Naive B cell (primary cell): ENCODE results near the gene TBCC. TPM values are rescaled to one million over a fixed set of nuclear protein-coding genes. Genes with fewer than 3 reads are reported as not detected.
A peak's percentile ranks its signal among the peaks of the same experiment; 100 is the strongest.
"Not testable (repeated sequence)": the region's sequence is repeated elsewhere in the genome, so short reads cannot be mapped to it uniquely, and the experiment has no call there.

Experiments
- ATAC-seq, 2 donors: fragments of 150-1000 bp; cut with Tn5 transposase; 2 replicates each; pipeline ENCODE4 v1.10.0; 2021; ENCODE audit warnings: low read depth in 2 of 2, mild to moderate bottlenecking in 2 of 2, moderate library complexity in 2 of 2
- DNase-seq: peaks from one replicate; pipeline ENCODE4 v3.0.0; 2022
- H3K27ac Mint-ChIP-seq, 6 donors: one replicate each; pipeline ENCODE4 v1.8.0; 2020 to 2022; ENCODE audit warnings: mild to moderate bottlenecking in 6 of 6, mixed read lengths in 6 of 6, moderate library complexity in 5 of 6, inconsistent platforms in 2 of 6
- H3K27me3 Mint-ChIP-seq, 3 donors: one replicate each; pipeline ENCODE4 v1.8.0; 2021 to 2022; ENCODE audit warnings: mixed read lengths in 3 of 3, mild to moderate bottlenecking in 1 of 3
- H3K36me3 Mint-ChIP-seq, 2 donors: one replicate each; pipeline ENCODE4 v1.8.0; 2020 to 2022; ENCODE audit warnings: mixed read lengths in 2 of 2, inconsistent platforms in 1 of 2, mild to moderate bottlenecking in 1 of 2
- H3K4me1 Mint-ChIP-seq, 3 donors: one replicate each; pipeline ENCODE4 v1.8.0; 2020 to 2022; ENCODE audit warnings: mixed read lengths in 3 of 3, inconsistent platforms in 1 of 3, mild to moderate bottlenecking in 1 of 3, moderate library complexity in 1 of 3
- H3K4me3 Mint-ChIP-seq, 8 donors: one replicate each; pipeline ENCODE4 v1.8.0; 2020 to 2022; ENCODE audit warnings: mild to moderate bottlenecking in 8 of 8, mixed read lengths in 8 of 8, moderate library complexity in 8 of 8, inconsistent platforms in 2 of 8
- H3K9me3 Mint-ChIP-seq, 7 donors: one replicate each; pipeline ENCODE4 v1.8.0; 2020 to 2022; ENCODE audit warnings: mixed read lengths in 7 of 7, mild to moderate bottlenecking in 5 of 7, inconsistent platforms in 2 of 7, moderate library complexity in 1 of 7
- polyA plus RNA-seq, 6 donors: library from polyadenylated mRNA; unstranded; fragments of 300-500 nt; fragmentation: Illumina TruSeq; gene quantifications; one replicate each; pipeline ENCODE4 v1.2.3, GENCODE V29; 2021; ENCODE audit warnings: low read depth in 6 of 6

The TBCC gene
- polyA plus RNA-seq, 6 donors from 2014 or later: 60.5 to 104 (median 71.8) TPM

DNA sequence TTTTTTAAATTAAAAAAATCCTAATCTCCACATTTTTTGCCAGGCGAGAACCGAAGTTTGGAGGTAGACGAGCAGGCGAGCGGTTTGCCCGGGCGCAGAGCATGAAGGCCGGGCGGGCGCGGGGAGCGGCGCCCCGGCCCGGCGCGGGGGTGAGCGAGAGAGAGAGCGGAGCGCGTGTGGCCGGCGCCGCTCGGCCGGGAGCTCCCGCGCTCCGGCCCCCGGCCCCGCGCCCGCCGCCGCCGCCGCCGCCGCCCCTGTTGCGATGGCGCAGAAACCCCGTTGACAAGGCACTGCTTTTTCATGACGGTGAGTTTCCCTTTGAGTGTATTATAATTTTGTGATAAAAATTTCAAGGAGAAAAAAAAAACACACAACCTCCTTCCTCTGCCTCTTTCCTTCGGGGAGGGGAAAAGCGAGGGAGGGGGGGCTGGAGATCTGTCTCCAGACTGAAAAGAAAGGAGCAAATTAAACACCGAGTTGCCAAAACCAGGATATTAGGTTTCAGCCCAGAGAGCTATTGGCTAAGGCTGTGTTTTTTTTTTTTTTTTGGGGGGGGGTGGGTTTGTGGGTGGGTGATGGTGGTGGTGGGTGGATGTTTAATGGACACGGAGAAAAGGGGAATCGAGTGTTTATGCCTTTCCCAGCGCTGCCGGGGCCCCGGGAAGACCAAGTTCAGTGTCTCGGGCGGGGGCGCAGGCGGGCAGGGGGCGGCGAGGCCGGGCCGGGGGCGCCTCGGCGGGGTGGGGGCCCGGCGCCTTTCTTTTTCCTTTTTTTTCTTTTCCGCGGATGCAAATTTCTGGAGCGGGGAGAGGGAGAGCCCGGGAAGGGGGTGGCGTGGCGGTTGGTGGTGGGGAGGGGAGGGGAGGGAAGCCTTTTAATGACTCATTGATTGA is 36.1 kb upstream of the TBCC start, which contains the start of gene BICRAL:
Gene BICRAL (plus strand): TSS at position 257 of the 893 bp plus-strand sequence. CDS start 39,971 bp downstream, outside the sequence.
- peak; percentile 31 to 35 for ATAC-seq
- Mint-ChIP-seq H3K9me3 (no peaks in the 10 kb centered on the region), H3K27ac (peak within 1 kb of the TSS in 5 of 6 donors; percentile 99 to 100 (median 100)), H3K4me3 (peak within 1 kb of the TSS in 6 of 8 donors; percentile 95 to 100 (median 98)), H3K27me3 (no peaks in the 10 kb centered on the region), H3K36me3 (peaks cover 8 to 14% of the 10 kb centered on the region in 2 donors), H3K4me1 (peaks cover 27 to 35% (median 32%) of the 10 kb centered on the region in 3 donors)
- DNase-seq: peak; percentile 75

DNA sequence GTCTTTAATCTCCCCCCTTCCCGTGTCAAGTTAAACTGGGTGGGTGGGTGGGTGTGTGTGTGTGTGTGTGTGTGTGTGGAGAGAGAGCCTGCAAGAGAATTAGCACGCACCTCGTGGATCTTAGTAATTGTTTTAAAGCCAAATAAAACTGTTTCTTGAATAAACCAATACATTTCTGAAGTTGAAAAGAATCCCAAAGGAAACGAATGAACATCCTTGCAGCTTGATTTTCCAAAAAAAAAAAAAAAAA is 35.6 kb upstream of the TBCC start:
- Mint-ChIP-seq H3K27me3 (no peaks in the 10 kb centered on the region), H3K27ac (peak overlapping the region in 5 of 6 donors; percentile 93 to 100 (median 96)), H3K9me3 (no peaks in the 10 kb centered on the region), H3K4me3 (peak overlapping the region in 6 of 8 donors; percentile 64 to 98 (median 90)), H3K36me3 (peaks cover 8 to 14% of the 10 kb centered on the region in 2 donors), H3K4me1 (peaks cover 31 to 41% (median 37%) of the 10 kb centered on the region in 3 donors)
- no peak for ATAC-seq
- DNase-seq: no peak

DNA sequence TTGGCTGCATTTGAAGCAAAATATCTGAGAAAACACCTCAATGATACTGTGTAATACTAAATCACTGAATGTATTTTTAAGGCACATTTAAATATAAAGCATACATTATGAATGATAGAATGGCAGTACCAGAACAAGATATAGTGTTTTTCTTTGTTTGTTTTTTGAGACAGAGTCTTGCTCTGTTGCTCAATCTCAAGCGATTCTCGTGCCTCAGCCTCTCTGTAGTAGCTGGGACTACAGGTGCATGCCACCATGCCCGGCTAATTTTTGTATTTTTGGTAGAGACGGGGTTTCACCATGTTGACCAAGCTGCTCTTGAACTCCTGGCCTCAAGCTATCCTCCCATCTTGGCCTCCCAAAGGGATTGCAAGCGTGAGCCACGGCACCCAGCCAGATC is 33.6 kb upstream of the TBCC start:
- DNase-seq (no peak), ATAC-seq (no peak)
- H3K27ac Mint-ChIP-seq: peak overlapping the region in 2 of 6 donors; percentile 7 to 32
- H3K27me3 Mint-ChIP-seq: no peaks in the 10 kb centered on the region
- H3K4me3 Mint-ChIP-seq: peak overlapping the region in 5 of 8 donors; percentile 22 to 87 (median 41)
- H3K9me3 Mint-ChIP-seq: no peaks in the 10 kb centered on the region
- peaks cover 27 to 56% (median 47%) of the 10 kb centered on the region in 3 donors for H3K4me1 Mint-ChIP-seq
- H3K36me3 Mint-ChIP-seq: peaks cover 8 to 14% of the 10 kb centered on the region in 2 donors

DNA sequence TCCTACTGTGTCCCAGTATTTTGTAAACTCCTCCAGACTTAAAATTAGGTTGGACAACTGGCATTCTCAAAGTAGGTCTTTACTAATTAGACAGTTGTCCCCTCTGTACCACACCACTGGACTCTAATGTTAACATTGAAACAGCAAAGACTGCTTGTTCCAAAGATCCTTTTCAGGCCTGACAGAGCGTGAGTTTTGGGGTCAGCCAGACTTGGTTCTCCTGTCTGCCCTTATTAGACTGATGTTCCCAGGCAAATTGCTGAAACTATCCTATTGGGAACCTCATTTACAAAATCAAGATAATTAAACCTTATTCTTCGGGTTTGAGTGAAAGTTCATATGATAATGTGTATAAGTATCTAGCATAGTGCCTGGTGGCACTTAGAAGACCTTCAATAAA is 32.2 kb upstream of the TBCC start:
- H3K36me3 Mint-ChIP-seq: peaks cover 0 to 8% of the 10 kb centered on the region in 2 donors

DNA sequence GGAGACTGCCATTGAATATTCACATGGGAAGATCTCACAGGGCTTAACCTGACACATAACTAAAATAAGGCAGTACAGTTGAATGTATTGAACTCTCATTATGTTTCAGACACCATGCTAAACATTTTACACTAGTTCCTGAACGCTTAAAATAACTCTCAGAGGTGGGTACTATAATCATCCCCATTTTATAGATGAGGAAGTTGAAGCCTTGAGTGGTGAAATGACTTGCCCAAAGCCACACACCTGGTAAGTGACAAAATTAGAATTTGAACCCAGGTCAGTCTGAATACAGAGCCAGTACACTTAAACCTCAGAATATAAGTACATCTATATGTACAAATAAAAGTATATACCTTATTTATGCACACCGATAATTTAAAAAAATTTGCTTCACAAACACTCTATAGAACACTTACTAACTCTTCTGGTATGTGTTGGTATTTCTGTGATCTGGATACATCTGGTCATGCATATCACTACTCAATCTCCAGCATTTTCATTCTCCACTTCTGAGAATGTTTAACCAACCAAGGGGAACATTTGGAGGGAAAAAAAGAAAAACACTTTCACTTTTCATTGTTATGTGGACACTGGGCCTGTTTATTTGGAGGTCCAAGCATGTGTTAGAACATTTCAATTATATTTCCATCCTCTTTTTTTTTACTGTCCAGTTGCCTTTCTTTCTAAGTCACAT is 31.4 kb upstream of the TBCC start:
- no peak for DNase-seq
- ATAC-seq: no peak
- peaks cover 0 to 5% (median 0%) of the 10 kb centered on the region in 7 donors for H3K9me3 Mint-ChIP-seq
- H3K36me3 Mint-ChIP-seq: peaks cover 0 to 1% of the 10 kb centered on the region in 2 donors
- H3K4me3 Mint-ChIP-seq: peak overlapping the region in 4 of 8 donors; percentile 16 to 60 (median 32)
- no peaks in the 10 kb centered on the region for H3K27me3 Mint-ChIP-seq
- peaks cover 35 to 70% (median 62%) of the 10 kb centered on the region in 3 donors for H3K4me1 Mint-ChIP-seq
- H3K27ac Mint-ChIP-seq: peak overlapping the region in 5 of 6 donors; percentile 6 to 97 (median 42)

More for the DNA sequence above, 32.2 kb upstream of the TBCC start:
- DNase-seq (no peak), ATAC-seq (no peak)
- peaks cover 0 to 3% (median 0%) of the 10 kb centered on the region in 7 donors for H3K9me3 Mint-ChIP-seq
- H3K27ac Mint-ChIP-seq: peak overlapping the region in 1 of 6 donors; percentile 97
- peaks cover 30 to 65% (median 57%) of the 10 kb centered on the region in 3 donors for H3K4me1 Mint-ChIP-seq
- H3K27me3 Mint-ChIP-seq: no peaks in the 10 kb centered on the region
- peak overlapping the region in 2 of 8 donors; percentile 39 to 63 for H3K4me3 Mint-ChIP-seq

DNA sequence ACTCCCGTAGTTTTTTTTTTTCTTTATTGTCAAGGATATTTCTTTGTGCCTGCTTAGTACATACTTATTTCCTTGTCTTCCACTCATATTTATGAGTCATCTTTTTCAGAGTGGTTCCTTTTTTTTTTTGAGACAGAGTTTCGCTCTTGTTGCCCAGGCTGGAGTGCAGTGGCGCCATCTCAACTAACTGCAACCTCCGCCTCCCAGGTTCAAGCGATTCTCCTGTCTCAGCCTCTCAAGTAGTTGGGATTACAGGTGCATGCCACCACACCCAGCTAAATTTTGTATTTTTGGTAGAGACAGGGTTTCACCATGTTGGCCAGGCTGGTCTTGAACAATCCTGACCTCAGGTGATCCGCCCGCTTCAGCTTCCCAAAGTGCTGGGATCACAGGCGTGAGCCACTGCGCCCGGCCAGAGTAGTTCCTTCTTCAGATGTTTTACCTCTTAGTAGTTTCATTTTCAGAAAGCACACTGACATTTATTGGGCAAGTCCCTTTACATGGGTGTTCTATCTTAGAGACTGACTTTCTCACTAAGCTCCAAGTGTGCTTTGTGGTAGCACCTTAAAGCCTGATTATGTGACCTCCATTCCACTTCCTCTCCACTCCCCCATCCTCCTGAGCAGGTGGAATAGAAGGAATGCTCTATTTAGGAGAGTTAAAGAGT is 29.1 kb upstream of the TBCC start:
- Mint-ChIP-seq H3K27ac (peak overlapping the region; percentile 97 to 98 (median 98)), H3K4me1 (peaks cover 48 to 79% (median 68%) of the 10 kb centered on the region in 3 donors), H3K4me3 (peak overlapping the region; percentile 74 to 90 (median 85))
- not testable (repeated sequence) for H3K9me3 Mint-ChIP-seq, H3K36me3 Mint-ChIP-seq, H3K27me3 Mint-ChIP-seq
- ATAC-seq (peak; percentile 55 to 56), DNase-seq (peak; percentile 73)

DNA sequence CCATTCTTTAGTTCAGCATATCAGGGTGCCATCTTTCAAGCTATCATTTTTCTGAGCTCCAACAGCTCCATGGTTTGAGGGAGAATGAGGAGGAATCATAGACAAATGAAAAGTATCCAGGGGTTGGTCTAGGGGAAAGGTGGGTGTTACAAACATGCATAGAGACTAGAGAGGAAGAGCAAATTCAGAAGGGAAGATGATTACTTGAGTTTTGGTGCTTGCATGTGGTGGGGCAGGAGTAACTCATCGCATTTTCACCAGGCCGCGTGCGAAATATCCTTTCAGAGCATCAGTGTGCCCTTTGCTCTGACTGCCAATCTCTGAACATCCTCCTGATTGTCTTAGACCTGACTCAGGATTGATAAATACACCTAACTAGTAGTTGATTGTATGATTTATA is 28.3 kb upstream of the TBCC start:
- Mint-ChIP-seq H3K4me3 (peak overlapping the region in 7 of 8 donors; percentile 1 to 87 (median 74)), H3K9me3 (peaks cover 0 to 5% (median 0%) of the 10 kb centered on the region in 7 donors), H3K4me1 (peaks cover 53 to 74% (median 61%) of the 10 kb centered on the region in 3 donors), H3K27me3 (no peaks in the 10 kb centered on the region), H3K36me3 (no peaks in the 10 kb centered on the region), H3K27ac (peak overlapping the region; percentile 14 to 98 (median 97))
- DNase-seq: no peak
- ATAC-seq: no peak

DNA sequence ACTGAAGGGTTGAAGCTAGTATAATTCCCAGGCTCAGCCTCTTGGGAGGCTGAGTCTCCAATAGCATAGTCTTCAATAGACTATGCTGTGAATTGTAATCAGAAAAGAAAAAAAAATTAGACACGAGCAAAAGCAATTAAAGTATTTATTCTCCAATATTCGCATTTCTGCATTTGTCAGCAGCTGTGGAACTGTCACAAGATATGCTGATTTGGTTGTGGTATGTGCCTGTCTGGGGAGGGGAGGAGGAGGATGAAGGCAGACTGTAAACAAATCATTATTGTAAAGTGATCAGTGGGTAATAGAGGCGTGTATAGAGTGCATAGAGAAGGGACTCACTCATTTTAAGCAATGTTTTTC is 25.8 kb upstream of the TBCC start:
- peaks cover 43 to 59% (median 48%) of the 10 kb centered on the region in 3 donors for H3K4me1 Mint-ChIP-seq
- peak overlapping the region; percentile 72 to 95 (median 88) for H3K4me3 Mint-ChIP-seq
- DNase-seq (no peak), ATAC-seq (peak in 1 of 2 donors; percentile 7)
- H3K36me3 Mint-ChIP-seq: no peaks in the 10 kb centered on the region
- H3K27ac Mint-ChIP-seq: peak overlapping the region; percentile 99 to 100 (median 99)
- H3K9me3 Mint-ChIP-seq: peaks cover 0 to 5% (median 0%) of the 10 kb centered on the region in 7 donors
- no peaks in the 10 kb centered on the region for H3K27me3 Mint-ChIP-seq

DNA sequence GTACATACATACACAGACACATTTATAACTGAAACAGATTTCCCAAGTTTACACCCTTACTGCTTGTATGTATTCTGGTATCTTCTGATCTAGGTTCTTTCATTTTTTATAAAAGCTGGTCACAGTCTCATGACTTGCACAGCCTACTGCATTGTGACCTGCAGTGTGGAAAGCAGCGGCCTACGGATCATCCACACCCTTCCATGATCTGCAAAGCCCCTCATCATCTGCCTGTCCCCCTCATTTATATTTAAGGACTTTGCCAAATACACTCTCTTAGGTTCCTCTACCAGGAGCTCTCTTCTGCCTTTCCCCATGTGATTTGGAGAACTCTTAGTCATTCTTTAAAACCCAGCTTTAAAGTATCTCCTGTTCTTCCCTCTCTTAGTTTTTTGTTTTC is 23.9 kb upstream of the TBCC start:
- Mint-ChIP-seq H3K36me3 (peaks cover 0 to 4% of the 10 kb centered on the region in 2 donors), H3K4me1 (peaks cover 34 to 49% (median 42%) of the 10 kb centered on the region in 3 donors), H3K27me3 (no peaks in the 10 kb centered on the region), H3K9me3 (peaks cover 0 to 5% (median 0%) of the 10 kb centered on the region in 7 donors), H3K4me3 (peak overlapping the region in 1 of 8 donors; percentile 43), H3K27ac (peak overlapping the region; percentile 70 to 100 (median 96))
- DNase-seq: no peak
- ATAC-seq: no peak

DNA sequence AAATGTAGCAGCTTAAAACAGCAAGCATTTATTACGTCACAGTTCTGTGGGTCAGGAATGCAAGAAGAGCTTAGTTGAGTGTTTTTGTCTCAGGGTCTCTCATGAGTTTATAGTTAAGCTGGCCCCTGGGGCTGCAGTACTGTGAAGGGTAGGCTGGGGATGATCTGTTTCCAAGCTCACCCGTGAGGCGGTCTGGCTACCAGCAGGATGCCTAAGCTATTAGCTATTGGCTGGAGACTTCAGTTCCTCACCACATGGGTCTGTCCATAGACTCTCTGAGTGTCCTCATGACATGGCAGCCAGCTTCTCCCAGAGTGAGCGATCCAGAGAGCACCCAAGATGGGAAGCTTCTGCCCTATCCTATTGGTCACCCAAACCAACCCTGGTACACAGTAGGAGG is 23.1 kb upstream of the TBCC start:
- H3K4me3 Mint-ChIP-seq: peak overlapping the region in 1 of 8 donors; percentile 47
- no peaks in the 10 kb centered on the region for H3K27me3 Mint-ChIP-seq
- peaks cover 26 to 41% (median 35%) of the 10 kb centered on the region in 3 donors for H3K4me1 Mint-ChIP-seq
- DNase-seq (no peak), ATAC-seq (no peak)
- peaks cover 0 to 4% (median 0%) of the 10 kb centered on the region in 7 donors for H3K9me3 Mint-ChIP-seq
- peaks cover 0 to 4% of the 10 kb centered on the region in 2 donors for H3K36me3 Mint-ChIP-seq
- peak overlapping the region in 5 of 6 donors; percentile 59 to 99 (median 88) for H3K27ac Mint-ChIP-seq

DNA sequence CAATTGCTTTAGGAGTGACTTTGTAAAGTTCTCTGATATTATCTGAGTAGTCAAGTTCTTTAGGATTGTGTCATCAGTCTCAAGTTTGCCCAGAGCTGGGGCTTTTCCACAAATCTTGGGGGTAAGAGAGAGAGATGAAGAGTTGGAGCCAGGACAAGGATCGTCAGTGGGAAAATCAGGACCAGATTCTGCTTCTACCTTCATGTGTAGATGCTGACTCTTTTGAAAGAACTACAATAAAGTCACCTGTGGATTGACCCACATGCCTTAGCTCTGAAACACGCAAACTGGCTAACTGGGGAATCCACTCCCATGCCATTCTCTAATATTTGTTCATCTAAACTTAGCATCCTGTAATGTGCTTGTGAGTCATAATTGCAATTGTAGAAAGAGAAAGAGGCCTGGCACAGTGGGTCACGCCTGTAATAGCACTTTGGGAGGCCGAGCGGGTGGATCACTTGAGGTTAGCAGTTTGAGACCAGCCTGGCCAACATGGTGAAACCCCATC is 20.3 kb upstream of the TBCC start:
- H3K27me3 Mint-ChIP-seq: no peaks in the 10 kb centered on the region
- peaks cover 7 to 22% (median 16%) of the 10 kb centered on the region in 3 donors for H3K4me1 Mint-ChIP-seq
- no peak for ATAC-seq
- no peaks in the 10 kb centered on the region for H3K9me3 Mint-ChIP-seq
- H3K27ac Mint-ChIP-seq: peak overlapping the region in 2 of 6 donors; percentile 31 to 61
- peaks cover 0 to 4% of the 10 kb centered on the region in 2 donors for H3K36me3 Mint-ChIP-seq
- no peak overlapping the region for H3K4me3 Mint-ChIP-seq
- no peak for DNase-seq

DNA sequence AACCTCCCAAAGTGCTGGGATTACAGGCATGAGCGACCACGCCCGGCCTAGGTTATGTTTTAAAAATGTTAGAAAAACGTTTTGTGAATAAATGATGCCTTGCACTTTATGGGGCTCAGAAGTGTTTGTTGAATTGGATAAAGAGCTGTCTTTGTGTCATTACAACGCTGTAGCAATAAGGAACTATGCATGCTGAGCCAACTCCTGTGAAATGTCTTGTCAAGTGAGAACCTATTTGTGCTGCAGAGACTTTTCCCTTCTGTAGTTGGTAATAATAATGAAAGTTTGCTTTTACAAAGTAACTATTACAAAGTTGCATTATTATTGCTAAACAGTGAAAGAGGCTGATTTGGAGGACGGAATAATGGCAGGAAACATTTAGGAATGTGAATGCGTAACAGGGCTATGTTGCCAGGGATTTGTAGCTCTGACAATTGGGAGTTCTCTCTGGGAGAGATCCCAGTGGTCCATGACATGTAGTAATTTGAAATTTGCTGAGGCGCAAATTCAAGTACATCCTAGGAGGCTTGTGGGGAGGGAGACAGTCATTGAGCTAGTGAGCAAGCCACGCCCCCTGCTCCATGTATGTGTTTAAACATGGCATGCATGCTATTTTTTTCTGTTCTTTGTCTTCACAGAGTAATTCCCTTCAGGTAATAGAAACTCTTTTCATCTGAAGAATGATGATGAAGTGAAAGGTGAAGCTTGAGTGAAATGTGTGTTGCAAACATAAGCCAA is 19.2 kb upstream of the TBCC start:
- Mint-ChIP-seq H3K4me1 (peaks cover 0 to 13% (median 11%) of the 10 kb centered on the region in 3 donors), H3K36me3 (peaks cover 0 to 4% of the 10 kb centered on the region in 2 donors), H3K4me3 (no peak overlapping the region), H3K27ac (peak overlapping the region in 2 of 6 donors; percentile 34 to 50), H3K27me3 (no peaks in the 10 kb centered on the region), H3K9me3 (no peaks in the 10 kb centered on the region)
- DNase-seq (no peak), ATAC-seq (no peak)
